PC-3 (cell line): ENCODE measurements around the gene NDUFA11. TPM values are rescaled to one million over a fixed set of nuclear protein-coding genes. Genes with fewer than 3 reads are reported as not detected.

ENCODE experiments used
- ATAC-seq: fragments of 200-7000 bp; cut with Tn5 transposase; 2 replicates; pipeline ENCODE4 v1.9.1; 2020; ENCODE audit warnings: mild to moderate bottlenecking, moderate library complexity
- Bru-seq: library from RNA; stranded (reverse); fragments of 400-500 nt; gene quantifications from one replicate; lab custom pipeline; 2021; lab: Mats Ljungman, UMichigan
- BruChase-seq, 2 experiments: library from RNA; stranded (reverse); fragments of 400-500 nt; gene quantifications; one replicate each; lab custom pipeline; 2021; lab: Mats Ljungman, UMichigan
- BruUV-seq: library from RNA; stranded (reverse); fragments of 400-500 nt; replicated peaks from 2 replicates; lab custom pipeline; 2021; lab: Mats Ljungman, UMichigan
- CTCF ChIA-PET: fragments of 300-600 bp; sonication (Branson Sonifier 250); formaldehyde crosslinking; loops from one replicate; lab custom pipeline; 2022; ENCODE audit warnings: antibody characterized with exemption; lab: Charles Lee
- POLR2A ChIA-PET: fragments of 300-600 bp; sonication (Branson Sonifier 250); formaldehyde crosslinking; loops from one replicate; lab custom pipeline; 2022; ENCODE audit warnings: antibody characterized with exemption; ENCODE audit not compliant: unreplicated experiment; lab: Charles Lee
- DNase-seq: peaks from one replicate; pipeline ENCODE4 v3.0.0-alpha.2; 2015
- H2AFZ ChIP-seq: fragments of 300-600 bp; sonication (generic); 2 replicates; pipeline ENCODE4 v1.6.0; 2016; ENCODE audit warnings: antibody characterized with exemption, low read length
- H3F3A ChIP-seq: fragments of 300-600 bp; sonication (generic); one replicate; pipeline ENCODE4 v1.6.0; 2017; ENCODE audit warnings: antibody characterized with exemption, low read length, control low read depth, mild to moderate bottlenecking; ENCODE audit not compliant: unreplicated experiment
- H3K27ac ChIP-seq: fragments of 300-600 bp; sonication (generic); 2 replicates; pipeline ENCODE4 v1.5.1; 2016; ENCODE audit warnings: mild to moderate bottlenecking, low read length
- H3K27me3 ChIP-seq: fragments of 300-600 bp; sonication (generic); 2 replicates; pipeline ENCODE4 v1.6.1; 2016; ENCODE audit warnings: low read length, mixed read lengths
- H3K36me3 ChIP-seq: fragments of 300-600 bp; sonication (generic); 2 replicates; pipeline ENCODE4 v1.6.1; 2016; ENCODE audit warnings: low read depth, mixed run types, low read length, mixed read lengths
- H3K4me1 ChIP-seq: fragments of 300-600 bp; sonication (generic); 2 replicates; pipeline ENCODE4 v1.5.1; 2016; ENCODE audit warnings: low read length; ENCODE audit not compliant: insufficient read depth
- H3K4me2 ChIP-seq: fragments of 300-600 bp; sonication (generic); 2 replicates; pipeline ENCODE4 v1.6.0; 2016; ENCODE audit warnings: low read length
- H3K4me3 ChIP-seq: fragments of 300-600 bp; sonication (generic); 2 replicates; pipeline ENCODE4 v1.5.1; 2016; ENCODE audit warnings: mild to moderate bottlenecking, low read length, mixed read lengths
- H3K79me2 ChIP-seq: fragments of 300-600 bp; sonication (generic); 2 replicates; pipeline ENCODE4 v1.6.1; 2017; ENCODE audit warnings: low read length, mixed read lengths
- H3K9ac ChIP-seq: fragments of 300-600 bp; sonication (generic); 2 replicates; pipeline ENCODE4 v1.6.0; 2016; ENCODE audit warnings: mild to moderate bottlenecking, low read length
- H3K9me2 ChIP-seq: fragments of 300-600 bp; sonication (generic); replicated peaks from 2 replicates; pipeline ENCODE4 v1.6.1; 2016; ENCODE audit warnings: mixed run types, low read length, mixed read lengths
- H3K9me3 ChIP-seq: fragments of 300-600 bp; sonication (generic); 2 replicates; pipeline ENCODE4 v1.6.1; 2016; ENCODE audit warnings: low read length, mixed read lengths
- H4K20me1 ChIP-seq: fragments of 300-600 bp; sonication (generic); 2 replicates; pipeline ENCODE4 v1.6.1; 2016; ENCODE audit warnings: low read length, mixed read lengths
- CTCF ChIP-seq: fragments of 300-600 bp; sonication (generic); conservative IDR thresholded peaks from 2 replicates; pipeline ENCODE4 v1.5.1; 2017; ENCODE audit warnings: antibody characterized with exemption, low read depth, mild to moderate bottlenecking, low read length
- EZH2 ChIP-seq: fragments of 300-600 bp; sonication (generic); IDR thresholded peaks from one replicate; pipeline ENCODE4 v1.6.1; 2017; ENCODE audit warnings: antibody characterized with exemption, mild to moderate bottlenecking, low read length; ENCODE audit not compliant: unreplicated experiment
- EZH2phosphoT487 ChIP-seq: fragments of 300-600 bp; sonication (generic); IDR thresholded peaks from 2 replicates; pipeline ENCODE4 v1.6.1; 2018; ENCODE audit warnings: mild to moderate bottlenecking, antibody characterized with exemption, low read length, borderline replicate concordance
- intact Hi-C: fragments of 100-400 bp; cut with micrococcal nuclease; formaldehyde crosslinking; loops from 2 replicates; pipeline ENCODE4 v1.9.0; 2023
- long read RNA-seq: library from polyadenylated mRNA; unstranded; transcript quantifications from one replicate; pipeline ENCODE4 v2.0.0, GENCODE V29; 2021; ENCODE audit not compliant: unreplicated experiment
- total RNA-seq: library from RNA; depleted of rRNA; stranded (reverse); fragments of >200 nt; gene quantifications from 2 replicates; pipeline ENCODE4 v1.2.3, GENCODE V29; 2014; rRNA removed

Gene NDUFA11
- total RNA-seq (556 and 669 TPM in 2 replicates), Bru-seq, nascent RNA (percentile 86 among the genes with signal in this experiment), BruChase-seq, experiment 1, labeled RNA remaining after a 6-hour chase (percentile 89 among the genes with signal in this experiment), BruChase-seq, experiment 2, labeled RNA remaining after a 2-hour chase (percentile 87 among the genes with signal in this experiment)
- long read RNA-seq, transcript NDUFA11-201 (4 exons, 539 nt), result major isoform, 200 of 314 reads
- long read RNA-seq, transcript NDUFA11-205 (3 exons, 2,154 nt), result minor isoform, 10 of 314 reads
- long read RNA-seq, transcript NDUFA11-206 (5 exons, 657 nt), result minor isoform, 9 of 314 reads
- long read RNA-seq, partial matches to known transcripts, result 92 of 314 reads
- long read RNA-seq, other reads (novel, unspliced or antisense), result 2 of 314 reads

GRCh38 chr19:5903624-5904351 is at the start of gene NDUFA11:
Gene NDUFA11 (minus strand): TSS chr19:5903790. CDS start chr19:5903708, 82 bp downstream.
- Histone ChIP-seq H3F3A (no peaks in the 10 kb centered on the region), H3K4me2 (peak within 1 kb of the TSS; percentile 90), H3K4me1 (peaks cover 9% of the 10 kb centered on the region), H3K9ac (peak within 1 kb of the TSS; percentile 99), H3K36me3 (peaks cover 14% of the 10 kb centered on the region; the same call in 1 of the 2 replicates), H4K20me1 (peaks cover 19% of the 10 kb centered on the region), H3K4me3 (peak within 1 kb of the TSS; percentile 94), H3K79me2 (peaks cover 47% of the 10 kb centered on the region), H3K9me2 (no peaks in the 10 kb centered on the region), H3K27ac (peak within 1 kb of the TSS; percentile 82), H3K27me3 (no peaks in the 10 kb centered on the region), H2AFZ (peak within 1 kb of the TSS; percentile 88), H3K9me3 (no peaks in the 10 kb centered on the region)
- CTCF ChIA-PET, result interaction anchor here (0.5 to 2.6 kb wide), 6 partner anchors 64 to 131 kb away, joined by 3 to 27 read pairs (median 6); no protein-coding TSS in a partner anchor
- DNase-seq, result peak; percentile 96
- intact Hi-C loops, result loop anchor here (1.0 to 2.0 kb wide), 3 partner anchors 11 to 207 kb away; partner anchors contain the start of genes CAPS, RANBP3 and RFX2
- ATAC-seq, result peak; percentile 64
- no peak for TF ChIP-seq EZH2phosphoT487
- POLR2A ChIA-PET, result interaction anchor here (0.5 to 1.1 kb wide), 9 partner anchors 10 to 1825 kb away, joined by 3 to 19 read pairs (median 4); partner anchors contain the start of genes CAPS, CATSPERD and LONP1
- no TSS peak for BruUV-seq

GRCh38 chr19:5953030-5953589 is 49.5 kb upstream of the NDUFA11 start:
- CTCF ChIA-PET, result interaction anchor here (0.6 kb wide), 1 partner anchor 69 kb away, joined by 3 read pairs; no protein-coding TSS in a partner anchor
- H3K27ac ChIP-seq, result no peak overlapping the region

More at GRCh38 chr19:5953030-5953589, 49.5 kb upstream of the NDUFA11 start:
- H3K4me2 ChIP-seq, result no peak overlapping the region
- no peaks in the 10 kb centered on the region for H3K4me1 ChIP-seq
- H3F3A ChIP-seq, result no peaks in the 10 kb centered on the region
- H3K36me3 ChIP-seq, result peaks cover 15% of the 10 kb centered on the region
- peaks cover 60% of the 10 kb centered on the region for H4K20me1 ChIP-seq
- POLR2A ChIA-PET, result interaction anchor here (0.6 kb wide), 2 partner anchors 49 to 237 kb away, joined by 4 read pairs; partner anchors contain the start of gene VMAC
- H3K9ac ChIP-seq, result no peak overlapping the region
- no peaks in the 10 kb centered on the region for H3K9me3 ChIP-seq
- no peaks in the 10 kb centered on the region for H3K27me3 ChIP-seq
- TF ChIP-seq CTCF (no peak), EZH2phosphoT487 (no peak), EZH2 (no peak)
- ATAC-seq (no peak), DNase-seq (no peak)
- intact Hi-C loops, result no loop called here
- BruUV-seq, result no TSS peak
- no peak overlapping the region for H2AFZ ChIP-seq
- H3K9me2 ChIP-seq, result no peaks in the 10 kb centered on the region
- peaks cover 100% of the 10 kb centered on the region for H3K79me2 ChIP-seq
- no peak overlapping the region for H3K4me3 ChIP-seq
